Fibroblast of pulmonary artery (primary cell): ENCODE results near the gene MYADM.
A peak's percentile ranks its signal among the peaks of the same experiment; 100 is the strongest.

ENCODE experiments used
- DNase-seq: peaks from one replicate; pipeline ENCODE4 v3.0.0-alpha.2; 2010; ENCODE audit warnings: low read depth
- H3K4me3 ChIP-seq: replicated peaks from 2 replicates; pipeline ENCODE4 v1.5.1; 2011; ENCODE audit warnings: low read depth, mild to moderate bottlenecking, control low read depth, low read length, moderate library complexity
- CTCF ChIP-seq: IDR thresholded peaks from 2 replicates; pipeline ENCODE4 v1.5.1; 2011; ENCODE audit warnings: mild to moderate bottlenecking, control low read depth, low read length, inconsistent platforms; ENCODE audit errors: missing control alignments

The MYADM gene

GRCh38 chr19:53867225-53868090, at the start of gene MYADM:
MYADM (plus strand) TSS chr19:53867883; CDS start chr19:53873530, 5,647 bp downstream.
- H3K4me3 ChIP-seq, result peak within 1 kb of the TSS; percentile 97
- DNase-seq, result peak; percentile 99
- TF ChIP-seq CTCF, result no peak

- TF ChIP-seq CTCF, result no peak
- DNase-seq, result no peak
- no peak overlapping the region for H3K4me3 ChIP-seq
Observed at GRCh38 chr19:53818756-53819155, 48.9 kb upstream of the MYADM start.

- no peak overlapping the region for H3K4me3 ChIP-seq
Observed at GRCh38 chr19:53819861-53820260, 47.8 kb upstream of the MYADM start.

GRCh38 chr19:53823380-53824120, 44.1 kb upstream of the MYADM start:
- no peak for DNase-seq
- TF ChIP-seq CTCF, result no peak

More at GRCh38 chr19:53819861-53820260, 47.8 kb upstream of the MYADM start:
- no peak for DNase-seq
- TF ChIP-seq CTCF, result no peak

GRCh38 chr19:53824134-53824611, 43.5 kb upstream of the MYADM start, which contains the start of gene NLRP12:
NLRP12 (minus strand) TSS chr19:53824314; CDS start chr19:53824174, 140 bp downstream.
- no peak for DNase-seq
- no peak for TF ChIP-seq CTCF

More at GRCh38 chr19:53823380-53824120, 44.1 kb upstream of the MYADM start:
- H3K4me3 ChIP-seq, result no peak overlapping the region

GRCh38 chr19:53826876-53827275, 40.8 kb upstream of the MYADM start:
- TF ChIP-seq CTCF, result no peak
- DNase-seq, result peak; percentile 62

More at GRCh38 chr19:53824134-53824611, 43.5 kb upstream of the MYADM start, which contains the start of gene NLRP12:
- no peak within 1 kb of the TSS for H3K4me3 ChIP-seq

More at GRCh38 chr19:53826876-53827275, 40.8 kb upstream of the MYADM start:
- H3K4me3 ChIP-seq, result no peak overlapping the region
